Measurements from ENCODE around the gene PDSS2.

DNA sequence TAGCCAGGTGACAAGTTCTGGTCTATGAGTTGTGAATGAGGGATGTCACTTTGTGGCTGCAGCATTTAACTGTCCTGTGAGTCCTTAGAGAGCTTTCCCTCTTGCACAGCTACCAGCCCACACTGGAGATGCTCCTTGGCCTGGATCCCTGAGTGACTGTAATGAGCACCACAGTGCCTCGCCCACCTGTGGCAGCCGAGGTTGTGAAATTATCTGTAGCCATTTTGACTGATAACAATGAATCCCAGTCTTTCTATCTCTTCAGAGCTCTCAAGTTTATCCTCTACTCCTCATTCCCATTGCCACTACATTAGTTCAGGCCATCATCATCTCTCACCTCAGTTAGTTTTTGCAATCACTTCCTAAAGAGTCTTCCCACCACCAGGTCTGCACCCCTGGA lies 302.7 kb downstream of the PDSS2 start:
- TF ChIP-seq, protein P1, sequence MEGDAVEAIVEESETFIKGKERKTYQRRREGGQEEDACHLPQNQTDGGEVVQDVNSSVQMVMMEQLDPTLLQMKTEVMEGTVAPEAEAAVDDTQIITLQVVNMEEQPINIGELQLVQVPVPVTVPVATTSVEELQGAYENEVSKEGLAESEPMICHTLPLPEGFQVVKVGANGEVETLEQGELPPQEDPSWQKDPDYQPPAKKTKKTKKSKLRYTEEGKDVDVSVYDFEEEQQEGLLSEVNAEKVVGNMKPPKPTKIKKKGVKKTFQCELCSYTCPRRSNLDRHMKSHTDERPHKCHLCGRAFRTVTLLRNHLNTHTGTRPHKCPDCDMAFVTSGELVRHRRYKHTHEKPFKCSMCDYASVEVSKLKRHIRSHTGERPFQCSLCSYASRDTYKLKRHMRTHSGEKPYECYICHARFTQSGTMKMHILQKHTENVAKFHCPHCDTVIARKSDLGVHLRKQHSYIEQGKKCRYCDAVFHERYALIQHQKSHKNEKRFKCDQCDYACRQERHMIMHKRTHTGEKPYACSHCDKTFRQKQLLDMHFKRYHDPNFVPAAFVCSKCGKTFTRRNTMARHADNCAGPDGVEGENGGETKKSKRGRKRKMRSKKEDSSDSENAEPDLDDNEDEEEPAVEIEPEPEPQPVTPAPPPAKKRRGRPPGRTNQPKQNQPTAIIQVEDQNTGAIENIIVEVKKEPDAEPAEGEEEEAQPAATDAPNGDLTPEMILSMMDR (IDR thresholded peaks at IDR 0.05), result no peak
- TF ChIP-seq POLR2A (IDR thresholded peaks at IDR 0.05) (no peak), POLR2AphosphoS5 (IDR thresholded peaks at IDR 0.05; ENCODE audit: insufficient read depth in 1 of 2, low read depth in 1 of 2) (no peak)
